Measurements from ENCODE around the gene ADAM12.

- TF ChIP-seq FOXM1 (IDR thresholded peaks at IDR 0.05; ENCODE audit: borderline replicate concordance) = no peak
- TF ChIP-seq ARNT (IDR thresholded peaks at IDR 0.05) = no peak
- no peak for TF ChIP-seq FOXK2 (IDR thresholded peaks at IDR 0.05)
- no peak for TF ChIP-seq LEF1 (IDR thresholded peaks at IDR 0.05; ENCODE audit: borderline replicate concordance)
- no peak for TF ChIP-seq SUZ12 (IDR thresholded peaks at IDR 0.05)
- TF ChIP-seq SP1 (IDR thresholded peaks at IDR 0.05) = no peak
- TF ChIP-seq HDGF (IDR thresholded peaks at IDR 0.05; ENCODE audit: borderline replicate concordance) = no peak
- no peak for TF ChIP-seq BHLHE40 (IDR thresholded peaks at IDR 0.05; ENCODE audit: borderline replicate concordance)
- no peak for TF ChIP-seq TARDBP (IDR thresholded peaks at IDR 0.05)
- no peak for TF ChIP-seq ELF4 (IDR thresholded peaks at IDR 0.05)
- TF ChIP-seq NFRKB (IDR thresholded peaks at IDR 0.05) = no peak
- TF ChIP-seq, protein P1, sequence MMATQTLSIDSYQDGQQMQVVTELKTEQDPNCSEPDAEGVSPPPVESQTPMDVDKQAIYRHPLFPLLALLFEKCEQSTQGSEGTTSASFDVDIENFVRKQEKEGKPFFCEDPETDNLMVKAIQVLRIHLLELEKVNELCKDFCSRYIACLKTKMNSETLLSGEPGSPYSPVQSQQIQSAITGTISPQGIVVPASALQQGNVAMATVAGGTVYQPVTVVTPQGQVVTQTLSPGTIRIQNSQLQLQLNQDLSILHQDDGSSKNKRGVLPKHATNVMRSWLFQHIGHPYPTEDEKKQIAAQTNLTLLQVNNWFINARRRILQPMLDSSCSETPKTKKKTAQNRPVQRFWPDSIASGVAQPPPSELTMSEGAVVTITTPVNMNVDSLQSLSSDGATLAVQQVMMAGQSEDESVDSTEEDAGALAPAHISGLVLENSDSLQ (IDR thresholded peaks at IDR 0.05) = no peak
Measured at GRCh38 chr10:126342680-126343079, 45.6 kb downstream of the ADAM12 start.
